Activated T-helper 2 cell treated with anti-CD3 and anti-CD28 coated beads, Interferon-gamma antibody, Interleukin-2, Interleukin-4, amounts not matched to agents 10 μg/mL and 5 μg/mL and 100 μg/mL, durations not matched to agents 14 hours and 24 hours and 36 hours (primary cell): ENCODE results near the gene SPOCK2. TPM values are rescaled to one million over a fixed set of nuclear protein-coding genes. Genes with fewer than 3 reads are reported as not detected.
"Not testable (repeated sequence)": the region's sequence is repeated elsewhere in the genome, so short reads cannot be mapped to it uniquely, and the experiment has no call there.

ENCODE experiments used
- DNase-seq: peaks from one replicate; pipeline ENCODE4 v3.0.0; 2021; ENCODE audit warnings: low spot score
- H3K27ac Mint-ChIP-seq: one replicate; pipeline ENCODE4 v1.8.0; 2021; ENCODE audit warnings: mixed read lengths
- H3K27me3 Mint-ChIP-seq: one replicate; pipeline ENCODE4 v1.8.0; 2021; ENCODE audit warnings: low read depth, mixed read lengths
- H3K36me3 Mint-ChIP-seq: one replicate; pipeline ENCODE4 v1.8.0; 2021; ENCODE audit warnings: low read depth, mixed read lengths
- H3K4me1 Mint-ChIP-seq: one replicate; pipeline ENCODE4 v1.8.0; 2021; ENCODE audit warnings: low read depth, mixed read lengths
- H3K4me3 Mint-ChIP-seq: one replicate; pipeline ENCODE4 v1.8.0; 2021; ENCODE audit warnings: low read depth, mild to moderate bottlenecking, moderate library complexity, mixed read lengths
- H3K9me3 Mint-ChIP-seq: one replicate; pipeline ENCODE4 v1.8.0; 2021; ENCODE audit warnings: mixed read lengths
- intact Hi-C: fragments of 100-400 bp; cut with micrococcal nuclease; formaldehyde crosslinking; loops from one replicate; pipeline ENCODE4 v1.15.1; 2023
- total RNA-seq: library from RNA; stranded (reverse); gene quantifications from 2 replicates; pipeline ENCODE4 v1.2.3, GENCODE V29; 2022

SPOCK2 gene, protein sequence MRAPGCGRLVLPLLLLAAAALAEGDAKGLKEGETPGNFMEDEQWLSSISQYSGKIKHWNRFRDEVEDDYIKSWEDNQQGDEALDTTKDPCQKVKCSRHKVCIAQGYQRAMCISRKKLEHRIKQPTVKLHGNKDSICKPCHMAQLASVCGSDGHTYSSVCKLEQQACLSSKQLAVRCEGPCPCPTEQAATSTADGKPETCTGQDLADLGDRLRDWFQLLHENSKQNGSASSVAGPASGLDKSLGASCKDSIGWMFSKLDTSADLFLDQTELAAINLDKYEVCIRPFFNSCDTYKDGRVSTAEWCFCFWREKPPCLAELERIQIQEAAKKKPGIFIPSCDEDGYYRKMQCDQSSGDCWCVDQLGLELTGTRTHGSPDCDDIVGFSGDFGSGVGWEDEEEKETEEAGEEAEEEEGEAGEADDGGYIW
- 135 and 137 TPM in 2 replicates for total RNA-seq

DNA sequence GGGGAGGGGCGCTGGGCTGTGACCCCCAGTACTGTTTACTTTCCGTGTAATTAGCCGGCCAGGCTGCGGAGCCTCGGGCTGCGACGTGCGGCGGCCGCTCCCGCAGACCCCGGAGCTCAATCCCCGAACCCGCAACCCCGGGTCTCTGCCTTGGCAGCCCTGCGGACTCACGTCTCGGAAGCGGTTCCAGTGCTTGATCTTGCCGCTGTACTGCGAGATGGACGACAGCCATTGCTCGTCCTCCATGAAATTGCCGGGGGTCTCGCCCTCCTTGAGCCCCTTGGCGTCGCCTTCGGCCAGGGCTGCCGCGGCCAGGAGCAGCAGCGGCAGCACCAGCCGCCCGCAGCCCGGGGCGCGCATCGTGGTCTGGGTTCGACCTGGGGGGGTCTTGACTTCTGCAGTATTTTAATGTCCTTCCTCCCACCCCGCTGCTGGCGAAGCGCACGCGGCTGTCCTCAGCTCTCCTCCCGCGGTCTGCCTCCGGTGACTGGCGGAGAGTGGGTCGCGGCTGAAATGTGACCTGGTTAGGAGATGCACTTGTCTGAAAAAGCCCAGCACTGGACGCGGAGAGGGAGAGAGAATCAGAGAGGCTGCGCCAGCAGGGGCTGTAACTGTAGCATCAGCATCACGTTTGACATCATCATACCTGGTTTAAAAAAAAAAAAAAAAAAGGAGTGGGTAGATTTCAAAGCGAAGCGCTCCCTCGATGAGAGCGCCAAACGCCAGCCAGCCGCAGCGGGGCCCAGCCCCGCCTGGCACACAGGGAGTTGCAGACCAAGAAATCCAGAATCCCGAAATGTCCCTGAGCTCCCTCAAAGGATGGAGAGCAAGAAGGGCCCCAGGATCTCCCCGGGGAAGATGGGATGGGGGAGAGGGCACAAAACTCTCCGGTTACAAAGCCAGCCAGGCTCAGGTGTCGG lies at the start of gene SPOCK2:
TSS of gene SPOCK2 (minus strand) at position 583 of the 920 bp plus-strand sequence. CDS start at position 360, 223 bp downstream.
- Mint-ChIP-seq H3K4me1 (peaks cover 54% of the 10 kb centered on the region), H3K9me3 (no peaks in the 10 kb centered on the region), H3K4me3 (peak within 1 kb of the TSS; percentile 99), H3K36me3 (peaks cover 39% of the 10 kb centered on the region), H3K27me3 (no peaks in the 10 kb centered on the region), H3K27ac (peak within 1 kb of the TSS; percentile 99)
- DNase-seq = peak; percentile 62
- intact Hi-C loops = loop anchor here (1.0 to 2.0 kb wide), 4 partner anchors 8 to 247 kb away; no protein-coding TSS in a partner anchor

DNA sequence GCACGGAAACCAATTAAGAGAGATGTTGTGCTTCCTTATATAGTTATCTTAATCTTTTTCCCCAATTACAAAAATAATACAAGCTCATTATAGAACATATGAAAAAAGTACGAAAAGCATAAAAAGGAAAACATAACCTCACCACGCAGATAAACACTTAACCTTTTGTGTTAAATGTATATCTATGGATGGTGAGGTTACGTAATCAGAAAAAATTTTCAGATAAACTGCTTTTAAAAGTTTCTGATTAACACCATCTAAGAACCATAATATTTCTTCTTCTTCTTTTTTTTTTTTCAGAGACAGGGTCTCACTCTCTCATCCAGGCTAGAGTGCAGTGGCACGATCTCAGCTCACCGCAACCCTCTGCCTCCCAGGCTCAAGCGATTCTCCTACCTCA lies 49.2 kb upstream of the SPOCK2 start:
- Mint-ChIP-seq H3K27me3 (no peaks in the 10 kb centered on the region), H3K9me3 (no peaks in the 10 kb centered on the region), H3K36me3 (peaks cover 35% of the 10 kb centered on the region), H3K4me3 (no peak overlapping the region), H3K4me1 (peaks cover 28% of the 10 kb centered on the region), H3K27ac (no peak overlapping the region)
- intact Hi-C loops = no loop called here
- no peak for DNase-seq

DNA sequence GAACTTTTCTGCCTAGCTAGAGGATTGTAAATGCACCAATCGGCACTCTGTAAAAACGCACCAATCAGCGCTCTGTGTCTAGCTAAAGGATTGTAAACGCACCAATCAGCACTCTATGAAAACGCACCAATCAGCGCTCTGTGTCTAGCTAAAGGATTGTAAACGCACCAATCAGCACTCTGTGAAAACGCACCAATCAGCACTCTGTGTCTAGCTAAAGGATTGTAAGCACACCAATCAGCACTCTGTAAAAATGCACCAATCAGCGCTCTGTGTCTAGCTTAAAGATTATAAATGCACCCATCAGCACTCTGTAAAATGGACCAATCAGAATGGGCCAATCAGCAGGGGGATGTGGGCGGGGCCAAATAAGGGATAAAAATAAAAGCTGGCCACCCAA lies 47.9 kb upstream of the SPOCK2 start:
- intact Hi-C loops, H3K27ac Mint-ChIP-seq, H3K27me3 Mint-ChIP-seq, H3K9me3 Mint-ChIP-seq, DNase-seq, H3K4me3 Mint-ChIP-seq: not testable (repeated sequence)
- peaks cover 38% of the 10 kb centered on the region for H3K36me3 Mint-ChIP-seq
- H3K4me1 Mint-ChIP-seq = peaks cover 31% of the 10 kb centered on the region

DNA sequence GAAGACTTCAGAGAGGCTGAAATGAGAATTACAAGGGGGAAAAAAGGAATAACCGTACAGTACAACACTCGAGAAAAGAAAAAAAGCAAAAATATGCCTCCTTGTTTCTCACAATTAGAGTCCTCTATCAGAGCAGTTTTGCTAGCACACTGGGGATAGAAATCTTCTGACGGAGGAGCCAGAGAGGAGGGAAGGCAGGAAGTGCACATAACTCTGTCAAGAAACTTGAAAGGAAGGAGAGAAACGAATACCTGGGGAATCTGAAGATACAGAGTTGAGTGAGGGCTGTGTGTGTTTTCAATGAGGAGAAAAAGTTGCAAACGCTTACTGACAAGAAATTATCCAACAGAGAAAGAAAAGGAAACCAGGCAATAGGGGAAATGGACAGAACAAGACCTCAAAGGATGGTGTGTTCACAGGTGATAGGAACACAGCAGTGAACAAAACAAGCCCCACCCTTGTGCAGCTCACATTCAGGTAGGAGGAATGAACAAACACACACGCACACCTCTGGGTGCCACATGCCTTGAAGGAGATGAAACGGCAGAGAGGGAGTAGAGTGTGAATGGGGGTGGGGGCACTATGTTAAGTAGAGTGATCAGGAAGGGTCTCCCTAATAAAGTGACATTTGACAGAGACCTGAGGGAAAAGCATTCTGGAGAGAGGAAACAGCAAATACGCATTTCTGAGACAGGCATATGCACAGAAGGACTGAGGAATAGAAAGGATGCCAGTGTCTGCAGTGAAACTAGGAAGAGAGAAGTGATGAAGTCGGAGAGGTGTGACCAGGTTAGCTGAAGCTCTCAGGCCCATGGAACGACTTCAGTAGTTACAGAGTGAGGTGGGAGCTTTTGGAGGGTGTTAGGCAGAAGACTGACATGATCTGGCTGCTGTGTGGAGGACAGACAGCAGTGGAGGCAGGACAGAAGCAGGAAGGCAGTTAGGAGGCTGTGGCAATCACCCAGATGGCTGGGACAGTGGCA lies 46.7 kb upstream of the SPOCK2 start:
- H3K4me1 Mint-ChIP-seq = peaks cover 29% of the 10 kb centered on the region
- no peak for DNase-seq
- intact Hi-C loops = no loop called here
- H3K9me3 Mint-ChIP-seq = no peaks in the 10 kb centered on the region
- H3K4me3 Mint-ChIP-seq = no peak overlapping the region
- H3K36me3 Mint-ChIP-seq = peaks cover 38% of the 10 kb centered on the region
- H3K27me3 Mint-ChIP-seq = no peaks in the 10 kb centered on the region
- peak overlapping the region; percentile 23 for H3K27ac Mint-ChIP-seq

DNA sequence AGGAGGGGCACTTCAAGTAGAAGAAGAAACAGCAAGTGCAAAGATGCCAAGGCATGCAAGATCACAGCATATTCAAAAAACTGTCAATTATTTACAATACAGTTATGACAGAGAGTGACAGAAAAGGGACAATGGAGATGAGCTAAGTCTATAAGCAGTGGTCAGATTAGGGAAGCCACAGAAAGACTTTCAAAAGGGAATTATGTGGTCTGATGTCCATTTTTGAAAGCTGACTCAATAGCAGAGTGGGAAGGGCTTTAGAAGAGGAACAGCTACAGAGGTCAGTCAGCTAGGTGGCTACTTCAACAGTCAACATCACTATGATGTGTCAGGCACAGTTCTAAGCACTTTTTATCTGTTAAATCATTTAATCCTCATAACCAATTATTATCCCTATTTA lies 45.2 kb upstream of the SPOCK2 start:
- peak overlapping the region; percentile 2 for H3K27ac Mint-ChIP-seq
- no peaks in the 10 kb centered on the region for H3K9me3 Mint-ChIP-seq
- DNase-seq = no peak
- peaks cover 29% of the 10 kb centered on the region for H3K4me1 Mint-ChIP-seq
- no peaks in the 10 kb centered on the region for H3K27me3 Mint-ChIP-seq
- peaks cover 46% of the 10 kb centered on the region for H3K36me3 Mint-ChIP-seq
- no peak overlapping the region for H3K4me3 Mint-ChIP-seq
- intact Hi-C loops = no loop called here

DNA sequence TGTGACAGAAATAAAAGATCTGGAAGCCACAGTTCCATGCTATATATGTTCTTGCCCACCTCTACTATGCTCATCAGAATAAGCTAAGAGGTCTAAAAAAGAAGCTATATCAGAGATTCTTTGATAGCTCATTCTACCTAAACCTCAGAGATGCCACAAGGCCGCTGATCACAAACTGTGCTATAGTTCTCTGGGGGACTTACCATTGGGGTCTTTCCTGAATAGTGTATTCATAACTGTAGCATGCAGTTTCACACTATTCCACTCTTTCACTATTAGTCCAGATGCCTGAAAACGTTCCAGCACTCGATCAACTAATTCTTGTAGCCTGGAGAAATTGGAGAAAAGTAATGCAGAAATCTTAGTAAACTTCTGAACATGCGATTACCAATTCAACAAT lies 44.5 kb upstream of the SPOCK2 start:
- Mint-ChIP-seq H3K27ac (no peak overlapping the region), H3K4me3 (no peak overlapping the region), H3K27me3 (no peaks in the 10 kb centered on the region), H3K9me3 (no peaks in the 10 kb centered on the region), H3K36me3 (peaks cover 44% of the 10 kb centered on the region), H3K4me1 (peaks cover 29% of the 10 kb centered on the region)
- intact Hi-C loops = loop anchor here (1.0 kb wide), 1 partner anchor 204 kb away; no protein-coding TSS in a partner anchor
- DNase-seq = no peak

DNA sequence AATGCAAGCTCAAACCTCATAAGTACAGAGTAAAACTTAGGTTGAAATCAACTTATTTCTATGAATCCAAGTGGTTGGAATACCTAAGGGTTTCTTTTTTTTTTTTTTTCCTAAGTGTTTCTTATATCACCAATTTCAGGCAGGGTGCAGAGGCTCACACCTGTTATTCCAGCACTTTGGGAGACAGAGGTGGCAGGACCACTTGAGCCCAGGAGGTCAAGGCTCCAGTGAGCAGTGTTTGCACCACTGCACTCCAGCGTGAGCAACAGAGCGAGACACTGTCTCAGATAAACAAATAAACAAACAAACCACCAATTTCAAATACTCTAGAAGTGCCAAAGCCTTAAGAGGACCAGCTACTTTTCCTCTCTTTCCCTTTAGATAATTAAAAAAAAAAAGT lies 39.2 kb upstream of the SPOCK2 start:
- DNase-seq = no peak
- Mint-ChIP-seq H3K27ac (no peak overlapping the region), H3K4me3 (no peak overlapping the region), H3K27me3 (no peaks in the 10 kb centered on the region), H3K4me1 (peaks cover 22% of the 10 kb centered on the region), H3K9me3 (no peaks in the 10 kb centered on the region), H3K36me3 (peaks cover 26% of the 10 kb centered on the region)
- intact Hi-C loops = loop anchor here (2.0 kb wide), 1 partner anchor 95 kb away; no protein-coding TSS in a partner anchor

DNA sequence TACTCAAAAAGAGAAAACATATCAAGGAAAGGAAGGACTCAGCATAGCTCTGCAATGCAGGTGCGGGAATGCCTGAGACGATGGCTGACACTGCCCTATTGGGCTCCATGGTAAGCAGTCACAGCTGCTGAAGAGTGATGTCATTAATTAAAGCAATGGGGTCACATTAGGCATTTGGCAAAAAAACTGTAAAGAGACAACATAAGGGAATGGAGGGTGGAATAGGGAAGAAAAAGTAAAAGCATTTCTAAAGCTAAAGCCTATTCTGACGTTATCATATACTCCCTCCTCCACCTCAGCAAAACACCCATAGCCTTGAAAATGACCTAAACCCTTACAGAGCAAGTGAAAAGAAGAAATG lies 38.5 kb upstream of the SPOCK2 start:
- Mint-ChIP-seq H3K4me1 (peaks cover 27% of the 10 kb centered on the region), H3K27ac (no peak overlapping the region), H3K36me3 (peaks cover 26% of the 10 kb centered on the region), H3K27me3 (no peaks in the 10 kb centered on the region), H3K4me3 (no peak overlapping the region), H3K9me3 (no peaks in the 10 kb centered on the region)
- intact Hi-C loops = loop anchor here (2.0 kb wide), 1 partner anchor 96 kb away; no protein-coding TSS in a partner anchor
- DNase-seq = no peak

DNA sequence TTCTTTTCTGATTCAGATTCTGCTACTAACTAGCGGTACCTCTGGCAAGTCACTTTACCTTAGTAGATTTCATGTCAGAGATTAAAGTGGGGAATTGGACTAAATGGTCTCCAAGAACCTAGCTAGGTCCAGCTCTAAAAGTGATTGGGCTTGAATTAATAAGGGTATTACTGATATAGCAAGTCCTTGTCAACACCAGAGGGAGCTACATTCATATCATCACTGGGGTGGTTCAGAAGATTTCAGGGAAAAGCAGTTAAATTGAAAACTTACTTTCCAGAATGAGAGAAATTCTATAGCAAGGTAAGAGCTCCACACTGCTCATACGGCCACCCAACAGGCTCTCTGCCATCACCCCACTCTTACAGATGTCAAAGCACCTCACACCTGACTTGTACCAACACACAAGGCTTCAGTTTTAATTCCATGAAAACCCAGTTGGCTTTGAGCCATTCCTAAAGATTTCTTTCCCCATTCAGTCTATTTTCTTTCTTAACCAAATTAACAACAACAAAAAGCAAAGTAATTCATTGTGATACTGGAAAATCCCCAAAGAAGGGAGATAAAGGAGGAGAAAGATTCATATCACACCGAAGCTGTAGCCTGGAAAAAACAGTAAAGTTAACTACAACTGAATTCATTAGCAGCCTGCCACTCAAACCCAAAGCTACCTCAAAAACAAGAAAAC lies 38.0 kb upstream of the SPOCK2 start:
- Mint-ChIP-seq H3K36me3 (peaks cover 31% of the 10 kb centered on the region), H3K27me3 (no peaks in the 10 kb centered on the region), H3K4me3 (no peak overlapping the region), H3K4me1 (peaks cover 32% of the 10 kb centered on the region), H3K27ac (no peak overlapping the region), H3K9me3 (no peaks in the 10 kb centered on the region)
- DNase-seq = no peak
- intact Hi-C loops = loop anchor here (2.0 kb wide), 1 partner anchor 96 kb away; no protein-coding TSS in a partner anchor

DNA sequence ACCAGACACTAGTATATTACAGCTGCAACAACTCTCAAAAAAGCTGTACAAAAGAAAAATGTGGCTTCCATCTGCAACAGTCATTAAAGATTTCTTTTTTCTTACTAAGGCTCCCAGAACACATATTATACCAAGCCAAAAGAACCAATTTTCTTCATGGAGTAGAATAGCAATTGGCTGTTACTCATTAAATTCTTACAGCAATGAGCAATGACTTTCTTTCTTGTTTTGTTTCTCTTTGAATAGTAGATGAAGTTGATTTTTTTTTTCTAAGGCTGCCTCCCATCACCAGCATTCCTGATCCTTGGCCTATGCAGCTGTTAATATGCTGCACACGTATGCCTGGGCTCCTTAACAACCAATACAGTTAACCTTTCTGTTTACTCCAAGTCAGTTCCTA lies 36.6 kb upstream of the SPOCK2 start:
- no peak for DNase-seq
- H3K9me3 Mint-ChIP-seq = no peaks in the 10 kb centered on the region
- H3K27ac Mint-ChIP-seq = no peak overlapping the region
- intact Hi-C loops = no loop called here
- no peak overlapping the region for H3K4me3 Mint-ChIP-seq
- H3K36me3 Mint-ChIP-seq = peaks cover 36% of the 10 kb centered on the region
- peaks cover 33% of the 10 kb centered on the region for H3K4me1 Mint-ChIP-seq
- H3K27me3 Mint-ChIP-seq = no peaks in the 10 kb centered on the region

DNA sequence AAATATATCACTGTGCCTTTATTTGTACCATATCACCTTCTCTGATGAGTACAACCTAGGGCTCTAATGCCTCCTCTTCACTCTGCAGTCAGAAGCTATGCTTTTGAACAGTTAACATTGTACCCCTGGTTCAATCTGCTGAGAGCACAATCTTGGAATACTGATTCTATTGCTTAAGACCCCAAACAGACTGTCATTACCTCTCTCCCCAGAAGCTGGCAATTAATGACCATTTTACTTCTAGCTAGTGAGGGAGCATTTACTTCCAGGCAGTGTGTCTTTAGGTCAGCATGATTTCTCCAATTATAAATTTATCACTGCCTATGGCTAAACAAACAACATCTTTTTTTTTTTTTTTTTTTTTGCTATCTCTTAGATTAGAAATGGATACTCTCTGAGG lies 36.0 kb upstream of the SPOCK2 start:
- H3K27me3 Mint-ChIP-seq = no peaks in the 10 kb centered on the region
- no peak overlapping the region for H3K27ac Mint-ChIP-seq
- no peaks in the 10 kb centered on the region for H3K9me3 Mint-ChIP-seq
- no peak overlapping the region for H3K4me3 Mint-ChIP-seq
- DNase-seq = no peak
- intact Hi-C loops = no loop called here
- H3K36me3 Mint-ChIP-seq = peaks cover 38% of the 10 kb centered on the region
- H3K4me1 Mint-ChIP-seq = peaks cover 34% of the 10 kb centered on the region
